ENCODE results near the gene ZNF618. TPM values are rescaled to one million over a fixed set of nuclear protein-coding genes. Genes with fewer than 3 reads are reported as not detected.

Gene ZNF618
- total RNA-seq, 2 donors from 2014 or later: 4.6 to 11.3 TPM

- H3K27ac ChIP-seq: no peak overlapping the region
- DNase-seq (ENCODE audit: low spot score): no peak
These were observed 12.2 kb downstream of the ZNF618 start for GRCh38 chr9:113888336-113888735.

GRCh38 chr9:113888976-113889375 lies 12.9 kb downstream of the ZNF618 start:
- H3K4me1 ChIP-seq (replicated peaks): no peaks in the 10 kb centered on the region
- H3K9me3 ChIP-seq: no peaks in the 10 kb centered on the region
- no peaks in the 10 kb centered on the region for H3K36me3 ChIP-seq
- 95% methylated on average over 4 of the region's 4 CpGs for WGBS
- TF ChIP-seq POLR2A (IDR thresholded peaks at IDR 0.05) (no peak), POLR2AphosphoS5 (IDR thresholded peaks at IDR 0.05) (no peak), CTCF (IDR thresholded peaks at IDR 0.05) (no peak)
- intact Hi-C loops (cut with DNase I): no loop called here
- H3K4me3 ChIP-seq: no peak overlapping the region
- no peak overlapping the region for H3K27ac ChIP-seq
- H3K27me3 ChIP-seq (replicated peaks; ENCODE audit: insufficient read depth): no peaks in the 10 kb centered on the region
- DNase-seq (ENCODE audit: low spot score): no peak

More at GRCh38 chr9:113888336-113888735, 12.2 kb downstream of the ZNF618 start:
- H3K9me3 ChIP-seq: no peaks in the 10 kb centered on the region
- WGBS: 57% methylated on average over 8 of the region's 8 CpGs
- no peaks in the 10 kb centered on the region for H3K27me3 ChIP-seq (replicated peaks; ENCODE audit: insufficient read depth)
- H3K4me1 ChIP-seq (replicated peaks): no peaks in the 10 kb centered on the region
- H3K36me3 ChIP-seq: no peaks in the 10 kb centered on the region
- no peak for TF ChIP-seq POLR2A (IDR thresholded peaks at IDR 0.05)
- TF ChIP-seq CTCF (IDR thresholded peaks at IDR 0.05): no peak
- no peak for TF ChIP-seq POLR2AphosphoS5 (IDR thresholded peaks at IDR 0.05)
- H3K4me3 ChIP-seq: no peak overlapping the region
- intact Hi-C loops (cut with DNase I): no loop called here

GRCh38 chr9:113890704-113891103 lies 14.6 kb downstream of the ZNF618 start:
- 94% methylated on average over 2 of the region's 2 CpGs for WGBS
- intact Hi-C loops (cut with DNase I): no loop called here

GRCh38 chr9:113892861-113893491 lies 16.9 kb downstream of the ZNF618 start:
- DNase-seq (ENCODE audit: low spot score): no peak
- no peak overlapping the region for H3K27ac ChIP-seq
- no peaks in the 10 kb centered on the region for H3K4me1 ChIP-seq (replicated peaks)
- 79% methylated on average over 6 of the region's 6 CpGs for WGBS
- H3K9me3 ChIP-seq: no peaks in the 10 kb centered on the region
- no peak for TF ChIP-seq POLR2AphosphoS5 (IDR thresholded peaks at IDR 0.05)
- no peak for TF ChIP-seq CTCF (IDR thresholded peaks at IDR 0.05)
- no peak for TF ChIP-seq POLR2A (IDR thresholded peaks at IDR 0.05)
- no peaks in the 10 kb centered on the region for H3K36me3 ChIP-seq
- intact Hi-C loops (cut with DNase I): no loop called here
- no peak overlapping the region for H3K4me3 ChIP-seq
- no peaks in the 10 kb centered on the region for H3K27me3 ChIP-seq (replicated peaks; ENCODE audit: insufficient read depth)

More at GRCh38 chr9:113890704-113891103, 14.6 kb downstream of the ZNF618 start:
- Histone ChIP-seq H3K4me3 (no peak overlapping the region), H3K27ac (no peak overlapping the region), H3K27me3 (replicated peaks; ENCODE audit: insufficient read depth) (no peaks in the 10 kb centered on the region), H3K36me3 (no peaks in the 10 kb centered on the region), H3K9me3 (no peaks in the 10 kb centered on the region), H3K4me1 (replicated peaks) (no peaks in the 10 kb centered on the region)
- DNase-seq (ENCODE audit: low spot score): no peak
- TF ChIP-seq POLR2A (IDR thresholded peaks at IDR 0.05) (no peak), POLR2AphosphoS5 (IDR thresholded peaks at IDR 0.05) (no peak)

- Histone ChIP-seq H3K4me3 (no peak overlapping the region), H3K4me1 (replicated peaks) (no peaks in the 10 kb centered on the region), H3K36me3 (no peaks in the 10 kb centered on the region), H3K9me3 (no peaks in the 10 kb centered on the region), H3K27ac (no peak overlapping the region), H3K27me3 (replicated peaks; ENCODE audit: insufficient read depth) (no peaks in the 10 kb centered on the region)
- WGBS: 97% methylated on average over 1 of the region's 1 CpG
- no peak for TF ChIP-seq POLR2A (IDR thresholded peaks at IDR 0.05)
- TF ChIP-seq CTCF (IDR thresholded peaks at IDR 0.05): no peak
- no peak for TF ChIP-seq POLR2AphosphoS5 (IDR thresholded peaks at IDR 0.05)
- intact Hi-C loops (cut with DNase I): no loop called here
- DNase-seq (ENCODE audit: low spot score): no peak
These were observed 18.1 kb downstream of the ZNF618 start for GRCh38 chr9:113894166-113894565.

Measured in prostate gland (tissue), 2 donors.